GM21447 (cell line): Measurements from ENCODE around the gene C6orf132.
"Not testable (repeated sequence)": the region's sequence is repeated elsewhere in the genome, so short reads cannot be mapped to it uniquely, and the experiment has no call there.

Experiments used
- ATAC-seq: cut with Tn5 transposase; IDR thresholded peaks from one replicate; pipeline ENCODE4 v1.9.1; 2021; ENCODE audit not compliant: unreplicated experiment

Gene C6orf132

GRCh38 chr6:42163981-42164380 is 21.6 kb upstream of the C6orf132 start:
- ATAC-seq, result no peak

GRCh38 chr6:42162812-42163211 is 20.4 kb upstream of the C6orf132 start:
- ATAC-seq, result no peak

GRCh38 chr6:42162384-42162783 is 20.0 kb upstream of the C6orf132 start:
- ATAC-seq, result no peak

- no peak for ATAC-seq
Measured at GRCh38 chr6:42159431-42160024, 17.1 kb upstream of the C6orf132 start.

- ATAC-seq, result no peak
Measured at GRCh38 chr6:42158631-42159030, 16.2 kb upstream of the C6orf132 start.

- no peak for ATAC-seq
Measured at GRCh38 chr6:42158011-42158410, 15.6 kb upstream of the C6orf132 start.

GRCh38 chr6:42156638-42157037 is 14.2 kb upstream of the C6orf132 start:
- no peak for ATAC-seq

- no peak for ATAC-seq
Measured at GRCh38 chr6:42155293-42155692, 12.9 kb upstream of the C6orf132 start.

GRCh38 chr6:42154461-42155209 is 12.2 kb upstream of the C6orf132 start:
- ATAC-seq, result no peak

- ATAC-seq, result no peak
Measured at GRCh38 chr6:42153921-42154320, 11.5 kb upstream of the C6orf132 start.

- ATAC-seq, result not testable (repeated sequence)
Measured at GRCh38 chr6:42152528-42153213, 10.3 kb upstream of the C6orf132 start.

GRCh38 chr6:42152024-42152423 is 9.6 kb upstream of the C6orf132 start:
- ATAC-seq, result no peak

- no peak for ATAC-seq
Measured at GRCh38 chr6:42150254-42150653, 7.8 kb upstream of the C6orf132 start.

GRCh38 chr6:42148058-42148457 is 5.6 kb upstream of the C6orf132 start:
- no peak for ATAC-seq

GRCh38 chr6:42147138-42147562 is 4.7 kb upstream of the C6orf132 start:
- ATAC-seq, result no peak

GRCh38 chr6:42141603-42142117 is 760 bp downstream of the C6orf132 start:
- no peak for ATAC-seq

GRCh38 chr6:42140756-42141602 is 1.4 kb downstream of the C6orf132 start:
- no peak for ATAC-seq

GRCh38 chr6:42140032-42140431 is 2.4 kb downstream of the C6orf132 start:
- ATAC-seq, result no peak

- no peak for ATAC-seq
Measured at GRCh38 chr6:42138630-42139619, 3.5 kb downstream of the C6orf132 start.

- ATAC-seq, result no peak
Measured at GRCh38 chr6:42138190-42138589, 4.2 kb downstream of the C6orf132 start.
